Measurements from ENCODE around the gene MRPL47. TPM values are rescaled to one million over a fixed set of nuclear protein-coding genes. Genes with fewer than 3 reads are reported as not detected.

The MRPL47 gene
- 44.3 and 46.5 TPM in 2 replicates for total RNA-seq
- long read RNA-seq, transcript MRPL47-203 (7 exons, 1,370 nt), result major isoform, 47 of 57 reads
- long read RNA-seq, partial matches to known transcripts, result 3 of 57 reads
- long read RNA-seq, other reads (novel, unspliced or antisense), result 4 of 57 reads

DNA sequence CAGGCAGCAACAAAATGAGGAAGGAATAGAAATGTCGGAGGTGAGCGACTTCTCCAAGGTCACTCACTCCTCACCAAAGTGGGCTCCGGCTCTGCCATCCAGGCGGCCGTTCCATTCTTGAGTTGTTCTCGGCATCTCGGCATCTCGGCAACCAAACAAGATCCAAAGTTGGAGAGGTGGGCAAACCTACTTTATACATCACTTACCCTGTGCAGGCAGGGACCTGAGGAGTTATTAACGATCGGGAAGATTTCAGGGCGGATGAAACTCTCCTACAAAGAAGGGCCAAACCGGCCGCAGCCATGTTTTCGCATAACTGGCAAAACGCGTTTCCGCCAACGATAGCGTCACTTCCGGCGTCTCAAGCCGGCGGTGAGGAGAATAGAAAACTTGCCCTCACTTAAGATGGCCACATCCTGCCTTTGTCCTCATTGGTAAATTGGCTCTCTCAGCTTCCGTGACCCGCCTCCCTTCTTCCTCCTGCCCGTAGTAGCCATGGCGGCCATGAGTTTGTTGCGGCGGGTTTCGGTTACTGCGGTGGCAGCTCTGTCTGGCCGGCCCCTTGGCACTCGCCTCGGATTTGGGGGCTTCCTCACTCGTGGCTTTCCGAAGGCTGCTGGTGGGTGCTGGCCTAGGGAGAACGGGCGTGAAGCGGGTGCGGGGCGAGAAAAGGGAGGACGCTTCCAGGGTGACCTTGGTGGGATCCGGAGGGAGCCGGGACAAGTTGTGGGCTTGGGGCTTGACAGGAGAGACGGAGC is at the start of gene MRPL47, which contains the start of gene NDUFB5:
Gene MRPL47 (minus strand): TSS at position 318 of the 758 bp plus-strand sequence. CDS start 14 bp downstream, at position 304.
Gene NDUFB5 (plus strand): TSS at position 474 of the 758 bp plus-strand sequence. CDS start 22 bp downstream, at position 496.
- no peaks in the 10 kb centered on the region for H3K27me3 Mint-ChIP-seq
- TF ChIP-seq, protein P1, sequence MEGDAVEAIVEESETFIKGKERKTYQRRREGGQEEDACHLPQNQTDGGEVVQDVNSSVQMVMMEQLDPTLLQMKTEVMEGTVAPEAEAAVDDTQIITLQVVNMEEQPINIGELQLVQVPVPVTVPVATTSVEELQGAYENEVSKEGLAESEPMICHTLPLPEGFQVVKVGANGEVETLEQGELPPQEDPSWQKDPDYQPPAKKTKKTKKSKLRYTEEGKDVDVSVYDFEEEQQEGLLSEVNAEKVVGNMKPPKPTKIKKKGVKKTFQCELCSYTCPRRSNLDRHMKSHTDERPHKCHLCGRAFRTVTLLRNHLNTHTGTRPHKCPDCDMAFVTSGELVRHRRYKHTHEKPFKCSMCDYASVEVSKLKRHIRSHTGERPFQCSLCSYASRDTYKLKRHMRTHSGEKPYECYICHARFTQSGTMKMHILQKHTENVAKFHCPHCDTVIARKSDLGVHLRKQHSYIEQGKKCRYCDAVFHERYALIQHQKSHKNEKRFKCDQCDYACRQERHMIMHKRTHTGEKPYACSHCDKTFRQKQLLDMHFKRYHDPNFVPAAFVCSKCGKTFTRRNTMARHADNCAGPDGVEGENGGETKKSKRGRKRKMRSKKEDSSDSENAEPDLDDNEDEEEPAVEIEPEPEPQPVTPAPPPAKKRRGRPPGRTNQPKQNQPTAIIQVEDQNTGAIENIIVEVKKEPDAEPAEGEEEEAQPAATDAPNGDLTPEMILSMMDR (IDR thresholded peaks at IDR 0.05; ENCODE audit: unreplicated experiment), result no peak
- peaks cover 4% of the 10 kb centered on the region for H3K36me3 Mint-ChIP-seq (ENCODE audit: insufficient read depth)
- peaks cover 9% of the 10 kb centered on the region for H3K4me1 Mint-ChIP-seq (ENCODE audit: low read depth)
- H3K27ac Mint-ChIP-seq, result peak within 1 kb of the TSS; percentile 99
- H3K9me3 Mint-ChIP-seq (ENCODE audit: low read depth), result no peaks in the 10 kb centered on the region
- DNase-seq (ENCODE audit: low spot score, unreplicated experiment), result peak; percentile 78
- peak within 1 kb of the TSS; percentile 98 for H3K4me3 Mint-ChIP-seq (ENCODE audit: low read depth)

DNA sequence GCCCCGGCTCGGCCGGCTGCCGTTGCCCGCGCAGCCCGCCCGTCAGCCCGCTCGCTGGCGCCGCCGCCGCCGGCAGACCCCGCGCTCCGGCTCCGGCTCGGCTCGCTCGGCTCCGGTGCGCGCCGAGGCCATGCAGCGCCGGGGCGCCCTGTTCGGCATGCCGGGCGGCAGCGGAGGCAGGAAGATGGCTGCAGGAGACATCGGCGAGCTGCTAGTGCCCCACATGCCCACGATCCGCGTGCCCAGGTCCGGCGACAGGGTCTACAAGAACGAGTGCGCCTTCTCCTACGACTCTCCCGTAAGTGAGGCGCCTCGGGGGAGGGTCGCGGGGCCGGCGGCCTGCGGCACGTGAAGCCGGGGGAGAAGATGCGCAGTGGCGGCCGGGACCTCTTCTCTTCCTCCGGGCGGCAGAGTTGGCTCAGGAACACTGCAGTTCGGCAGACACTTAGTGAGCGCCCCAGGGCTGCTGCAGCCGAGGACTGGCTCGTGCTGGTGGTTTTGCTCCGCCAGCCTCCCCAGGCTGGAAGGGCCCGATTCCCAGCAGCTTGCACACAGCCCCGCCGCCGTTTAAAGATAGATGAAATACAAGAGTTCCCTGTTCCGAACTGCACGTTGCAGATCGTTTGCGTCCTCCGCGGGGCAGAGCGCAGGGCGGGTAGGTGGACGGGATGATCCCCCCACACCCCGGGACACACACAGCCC is 48.8 kb upstream of the MRPL47 start:
- Mint-ChIP-seq H3K36me3 (ENCODE audit: insufficient read depth) (peaks cover 2% of the 10 kb centered on the region), H3K9me3 (ENCODE audit: low read depth) (no peaks in the 10 kb centered on the region), H3K4me3 (ENCODE audit: low read depth) (peak overlapping the region; percentile 89), H3K4me1 (ENCODE audit: low read depth) (peaks cover 10% of the 10 kb centered on the region), H3K27me3 (peaks cover 12% of the 10 kb centered on the region), H3K27ac (peak overlapping the region; percentile 94)
- TF ChIP-seq, protein P1 (IDR thresholded peaks at IDR 0.05; ENCODE audit: unreplicated experiment), result no peak
- DNase-seq (ENCODE audit: low spot score, unreplicated experiment), result peak; percentile 59

DNA sequence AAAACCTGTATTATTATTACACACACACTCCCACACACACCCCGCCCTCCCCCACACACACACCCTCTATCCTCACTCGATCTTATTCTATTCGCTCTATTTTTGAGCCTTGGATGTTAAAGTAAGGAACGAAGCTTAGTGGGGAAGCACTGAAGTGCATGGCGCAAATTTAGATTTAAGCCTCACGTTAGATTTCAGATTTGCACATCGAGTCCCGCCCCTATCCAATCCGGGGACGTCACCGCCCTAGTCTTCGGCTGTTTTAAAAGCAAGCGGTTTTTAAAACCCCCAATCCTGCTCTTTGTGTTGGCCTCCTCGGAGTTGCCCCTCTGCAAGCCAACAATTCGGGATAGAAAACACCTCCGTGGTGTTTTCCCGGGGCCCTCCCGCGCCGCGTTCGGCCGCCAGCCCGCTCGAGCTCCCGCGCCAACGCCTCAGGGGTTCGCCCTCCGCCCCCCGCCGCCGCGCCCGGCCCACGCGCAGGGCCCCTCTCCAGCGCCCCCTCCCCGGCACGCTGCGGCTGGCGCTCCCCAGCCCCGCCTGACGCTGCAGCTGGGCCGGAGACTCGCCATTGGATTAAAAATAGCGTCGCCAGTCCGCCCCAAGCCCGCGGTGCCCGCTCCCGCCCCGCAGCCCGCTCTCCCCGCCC is 48.1 kb upstream of the MRPL47 start, which contains the start of gene USP13:
Gene USP13 (plus strand): TSS at position 594 of the 649 bp plus-strand sequence. CDS start 186 bp downstream, outside the sequence.
- Mint-ChIP-seq H3K4me3 (ENCODE audit: low read depth) (peak within 1 kb of the TSS; percentile 89), H3K4me1 (ENCODE audit: low read depth) (peaks cover 9% of the 10 kb centered on the region), H3K27me3 (peaks cover 12% of the 10 kb centered on the region), H3K9me3 (ENCODE audit: low read depth) (no peaks in the 10 kb centered on the region), H3K36me3 (ENCODE audit: insufficient read depth) (no peaks in the 10 kb centered on the region), H3K27ac (peak within 1 kb of the TSS; percentile 94)
- DNase-seq (ENCODE audit: low spot score, unreplicated experiment), result peak; percentile 65
- TF ChIP-seq, protein P1 (IDR thresholded peaks at IDR 0.05; ENCODE audit: unreplicated experiment), result peak; percentile 23

DNA sequence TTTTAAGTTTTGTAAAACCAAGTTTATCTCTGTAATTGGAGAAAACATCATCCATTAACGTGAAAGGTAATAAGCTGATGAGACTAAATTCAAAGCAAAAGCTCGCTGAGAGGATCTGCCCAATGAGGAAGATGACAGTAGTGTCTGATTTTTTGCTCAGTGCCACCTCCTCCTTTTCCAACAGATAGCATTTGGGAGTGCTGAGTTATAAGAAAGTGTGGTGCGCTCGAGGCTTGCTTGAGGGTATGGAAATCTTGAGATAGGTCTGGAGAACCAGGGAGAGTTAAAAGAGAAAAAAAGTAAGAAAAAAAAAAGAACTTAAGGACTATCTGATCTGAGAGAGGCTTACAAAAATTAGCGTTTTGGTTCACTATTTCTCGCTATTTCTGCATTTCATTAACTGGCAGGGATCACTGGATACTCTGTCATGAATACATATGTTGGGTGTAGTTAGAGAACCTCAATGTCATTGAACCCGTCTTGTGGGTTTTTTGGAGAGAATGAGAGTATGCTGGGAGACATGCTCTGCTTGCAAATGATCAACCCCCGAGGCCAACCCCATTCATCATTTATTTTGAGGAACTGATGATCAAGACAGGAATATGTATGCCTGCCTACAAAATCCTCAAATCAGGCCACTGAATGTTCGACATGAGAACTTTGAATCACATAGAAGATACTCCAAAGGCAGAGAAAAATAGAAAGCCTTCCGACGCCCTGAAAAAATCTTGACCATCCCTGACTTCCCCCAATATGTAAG is 47.4 kb upstream of the MRPL47 start:
- peak overlapping the region; percentile 80 for H3K4me3 Mint-ChIP-seq (ENCODE audit: low read depth)
- H3K27ac Mint-ChIP-seq, result peak overlapping the region; percentile 26

More for the DNA sequence above, 47.4 kb upstream of the MRPL47 start:
- TF ChIP-seq, protein P1 (IDR thresholded peaks at IDR 0.05; ENCODE audit: unreplicated experiment), result no peak
- Mint-ChIP-seq H3K9me3 (ENCODE audit: low read depth) (no peaks in the 10 kb centered on the region), H3K4me1 (ENCODE audit: low read depth) (peaks cover 9% of the 10 kb centered on the region), H3K27me3 (peaks cover 12% of the 10 kb centered on the region), H3K36me3 (ENCODE audit: insufficient read depth) (no peaks in the 10 kb centered on the region)
- DNase-seq (ENCODE audit: low spot score, unreplicated experiment), result no peak

All from progenitor cell of endocrine pancreas (in vitro differentiated cells).